HCT116 (cell line): ENCODE data around the gene SYNGR1. TPM values are rescaled to one million over a fixed set of nuclear protein-coding genes. Genes with fewer than 3 reads are reported as not detected.
"Not testable (repeated sequence)": the region's sequence is repeated elsewhere in the genome, so short reads cannot be mapped to it uniquely, and the experiment has no call there.

ENCODE experiments used
- ATAC-seq: fragments of 200-7000 bp; cut with Tn5 transposase; 2 replicates; pipeline ENCODE4 v1.9.1; 2020; ENCODE audit warnings: mild to moderate bottlenecking, moderate library complexity
- BruUV-seq: library from RNA; stranded (reverse); fragments of 400-500 nt; replicated peaks from 2 replicates; lab custom pipeline; 2021; lab: Mats Ljungman, UMichigan
- CTCF ChIA-PET: fragments of 300-600 bp; sonication (Branson Sonifier 250); formaldehyde crosslinking; loops from one replicate; lab custom pipeline; 2021; ENCODE audit warnings: antibody characterized with exemption; lab: Charles Lee
- POLR2A ChIA-PET: fragments of 300-600, 350-600 bp; sonication (Branson Sonifier 250); formaldehyde crosslinking; loops from one replicate; lab custom pipeline; 2021; ENCODE audit warnings: antibody characterized with exemption; lab: Charles Lee
- RAD21 ChIA-PET, 2 experiments: fragments of 300-600 bp; sonication (Branson Sonifier 250); formaldehyde crosslinking; loops; one replicate each; lab custom pipeline; 2023; ENCODE audit warnings: low total read pairs in 2 of 2; ENCODE audit not compliant: uncharacterized antibody in 2 of 2, unreplicated experiment in 2 of 2, low non-redundant PET in 1 of 2; lab: Charles Lee
- DNase-seq: peaks from one replicate; pipeline ENCODE4 v3.0.0-alpha.2; 2010; ENCODE audit warnings: low read depth, low spot score
- H2AFZ ChIP-seq: fragments of 200-600 bp; shearing (Covaris generic), sonication (generic); 2 replicates; pipeline ENCODE4 v1.6.1; 2017; ENCODE audit warnings: low read depth, mixed run types, mixed read lengths, antibody characterized with exemption, low read length; ENCODE audit not compliant: poor library complexity, severe bottlenecking
- H3K27ac ChIP-seq: 2 replicates; pipeline ENCODE4 v1.5.1; 2012; ENCODE audit warnings: low read depth, low read length
- H3K27me3 ChIP-seq: fragments of 200-600 bp; sonication (generic); 2 replicates; pipeline ENCODE4 v1.6.1; 2016; ENCODE audit warnings: mixed run types, low read length, mixed read lengths; ENCODE audit not compliant: insufficient read depth
- H3K36me3 ChIP-seq, 2 experiments: fragments of 200-500 bp in 1 of 2; fragments of 200-600 bp in 1 of 2; sonication (Bioruptor generic) in 1 of 2; sonication (generic) in 1 of 2; 2 replicates each; pipeline versions ENCODE4 v1.5.1 to v1.6.1; 2014 to 2016; ENCODE audit warnings: low read length in 2 of 2, inconsistent platforms in 1 of 2, mixed read lengths in 1 of 2, mixed run types in 1 of 2; ENCODE audit not compliant: insufficient read depth in 2 of 2, control insufficient read depth in 1 of 2
- H3K4me1 ChIP-seq, 2 experiments: fragments of 200-600 bp in 1 of 2; sonication (generic) in 1 of 2; 2 replicates each; pipeline versions ENCODE4 v1.5.1 to v1.6.1; 2012 to 2017; ENCODE audit warnings: low read length in 2 of 2, inconsistent platforms in 1 of 2, mild to moderate bottlenecking in 1 of 2, mixed read lengths in 1 of 2, mixed run types in 1 of 2, moderate library complexity in 1 of 2; ENCODE audit not compliant: insufficient read depth in 2 of 2, control insufficient read depth in 1 of 2
- H3K4me2 ChIP-seq: fragments of 200-600 bp; sonication (generic); 2 replicates; pipeline ENCODE4 v1.6.1; 2017; ENCODE audit warnings: mixed run types, low read length, mixed read lengths
- H3K4me3 ChIP-seq, 2 experiments: fragments of 200-600 bp in 1 of 2; sonication (generic) in 1 of 2; replicated peaks in 1 of 2; 2 replicates each; pipeline ENCODE4 v1.5.1; 2011 to 2016; ENCODE audit warnings: low read length in 2 of 2, control low read depth in 1 of 2, low read depth in 1 of 2, mild to moderate bottlenecking in 1 of 2, mixed read lengths in 1 of 2, mixed run types in 1 of 2
- H3K79me2 ChIP-seq: fragments of 200-600 bp; sonication (generic); 2 replicates; pipeline ENCODE4 v1.6.1; 2017; ENCODE audit warnings: mild to moderate bottlenecking, mixed run types, low read length, moderate library complexity, mixed read lengths; ENCODE audit not compliant: insufficient read depth
- H3K9ac ChIP-seq: fragments of 200-600 bp; sonication (generic); 2 replicates; pipeline ENCODE4 v1.6.1; 2016; ENCODE audit warnings: low read length, mixed read lengths
- H3K9me2 ChIP-seq: fragments of 200-600 bp; sonication (generic), shearing (Covaris generic); 2 replicates; pipeline ENCODE4 v1.6.1; 2017; ENCODE audit warnings: mixed run types, mild to moderate bottlenecking, moderate library complexity; ENCODE audit not compliant: insufficient read depth
- H3K9me3 ChIP-seq, 2 experiments: fragments of 200-500 bp in 1 of 2; fragments of 200-600 bp in 1 of 2; sonication (Bioruptor generic) in 1 of 2; sonication (generic) in 1 of 2; 2 replicates each; pipeline ENCODE4 v1.6.1; 2014 to 2017; ENCODE audit warnings: low read length in 2 of 2, mixed read lengths in 2 of 2, inconsistent platforms in 1 of 2, low read depth in 1 of 2, mild to moderate bottlenecking in 1 of 2, mixed run types in 1 of 2, moderate library complexity in 1 of 2; ENCODE audit not compliant: control insufficient read depth in 1 of 2, insufficient read depth in 1 of 2
- H4K20me1 ChIP-seq: fragments of 200-600 bp; sonication (generic), shearing (Covaris generic); 2 replicates; pipeline ENCODE4 v1.6.1; 2017; ENCODE audit warnings: mixed run types, mild to moderate bottlenecking, moderate library complexity; ENCODE audit not compliant: insufficient read depth
- EGR1 ChIP-seq: IDR thresholded peaks from 2 replicates; pipeline ENCODE4 v1.6.1; 2012; ENCODE audit warnings: low read depth
- EZH2phosphoT487 ChIP-seq: fragments of 200-600 bp; IDR thresholded peaks from 2 replicates; pipeline ENCODE4 v1.6.1; 2018; ENCODE audit warnings: antibody characterized with exemption, borderline replicate concordance
- YY1 ChIP-seq: IDR thresholded peaks from 2 replicates; pipeline ENCODE4 v1.6.1; 2011; ENCODE audit warnings: low read length, low read depth, moderate library complexity, mild to moderate bottlenecking; ENCODE audit not compliant: insufficient replicate concordance; ENCODE audit errors: extremely low read depth
- intact Hi-C: fragments of 100-400 bp; cut with micrococcal nuclease; formaldehyde crosslinking; loops from 2 replicates; pipeline ENCODE4 v1.10.0; 2022
- total RNA-seq: library from RNA; stranded (reverse); gene quantifications from one replicate; pipeline ENCODE4 v1.2.1, GENCODE V29; 2021; ENCODE audit not compliant: unreplicated experiment
- TF ChIP-seq, protein P1 (sequence below): IDR thresholded peaks from 2 replicates; pipeline ENCODE4 v1.6.1; 2011; ENCODE audit warnings: mild to moderate bottlenecking, low read length, moderate library complexity; ENCODE audit not compliant: insufficient replicate concordance; ENCODE audit errors: extremely low read depth

SYNGR1 gene
- total RNA-seq, 1 experiment from 2014 or later = 20.7 TPM

DNA sequence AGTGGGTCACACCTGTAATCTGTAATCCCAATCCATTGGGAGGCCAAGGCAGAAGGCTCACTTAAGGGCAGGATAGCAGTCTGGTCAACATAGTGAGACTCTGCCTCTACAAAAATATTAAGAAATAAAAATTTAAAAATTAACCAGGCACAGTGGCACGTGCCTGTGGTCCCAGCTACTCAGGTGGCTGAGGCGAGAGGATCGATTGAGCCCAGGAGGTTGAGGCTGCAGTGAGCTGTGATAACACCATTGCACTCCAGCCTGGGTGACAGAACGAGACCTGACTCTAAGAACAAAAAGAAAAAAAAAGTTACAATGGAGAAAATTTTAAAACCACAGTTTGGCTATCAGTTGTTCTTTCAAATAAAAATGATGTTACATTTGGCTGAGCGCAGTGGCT is 13.4 kb upstream of the SYNGR1 start:
- Histone ChIP-seq H3K9ac (no peak overlapping the region), H2AFZ (no peak overlapping the region), H3K4me2 (no peak overlapping the region), H3K27ac (no peak overlapping the region), H3K27me3 (no peaks in the 10 kb centered on the region), H4K20me1 (no peaks in the 10 kb centered on the region), H3K9me3 (no peaks in the 10 kb centered on the region), H3K4me3 (no peak overlapping the region), H3K4me1 (peaks cover 0 to under 1% of the 10 kb centered on the region in 2 experiments; a peak in 2 of 4 replicates), H3K9me2 (no peaks in the 10 kb centered on the region), H3K79me2 (no peaks in the 10 kb centered on the region), H3K36me3 (no peaks in the 10 kb centered on the region)
- DNase-seq = no peak
- ChIA-PET POLR2A (no interaction called here), CTCF (no interaction called here), RAD21 (no interaction called here)
- TF ChIP-seq YY1 (no peak), EZH2phosphoT487 (no peak), EGR1 (no peak)
- TF ChIP-seq, protein P1, sequence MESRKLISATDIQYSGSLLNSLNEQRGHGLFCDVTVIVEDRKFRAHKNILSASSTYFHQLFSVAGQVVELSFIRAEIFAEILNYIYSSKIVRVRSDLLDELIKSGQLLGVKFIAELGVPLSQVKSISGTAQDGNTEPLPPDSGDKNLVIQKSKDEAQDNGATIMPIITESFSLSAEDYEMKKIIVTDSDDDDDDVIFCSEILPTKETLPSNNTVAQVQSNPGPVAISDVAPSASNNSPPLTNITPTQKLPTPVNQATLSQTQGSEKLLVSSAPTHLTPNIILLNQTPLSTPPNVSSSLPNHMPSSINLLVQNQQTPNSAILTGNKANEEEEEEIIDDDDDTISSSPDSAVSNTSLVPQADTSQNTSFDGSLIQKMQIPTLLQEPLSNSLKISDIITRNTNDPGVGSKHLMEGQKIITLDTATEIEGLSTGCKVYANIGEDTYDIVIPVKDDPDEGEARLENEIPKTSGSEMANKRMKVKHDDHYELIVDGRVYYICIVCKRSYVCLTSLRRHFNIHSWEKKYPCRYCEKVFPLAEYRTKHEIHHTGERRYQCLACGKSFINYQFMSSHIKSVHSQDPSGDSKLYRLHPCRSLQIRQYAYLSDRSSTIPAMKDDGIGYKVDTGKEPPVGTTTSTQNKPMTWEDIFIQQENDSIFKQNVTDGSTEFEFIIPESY = no peak
- ATAC-seq = no peak
- intact Hi-C loops = no loop called here
- BruUV-seq = no TSS peak

GRCh38 chr22:39339775-39340174 is 10.0 kb upstream of the SYNGR1 start:
- H3K9me3 ChIP-seq, H3K9me2 ChIP-seq, intact Hi-C loops, RAD21 ChIA-PET, H3K27ac ChIP-seq, H3K79me2 ChIP-seq, H3K9ac ChIP-seq, H3K27me3 ChIP-seq, H4K20me1 ChIP-seq, H3K4me2 ChIP-seq, H3K4me3 ChIP-seq, DNase-seq, BruUV-seq, ATAC-seq, POLR2A ChIA-PET, H2AFZ ChIP-seq, H3K36me3 ChIP-seq: not testable (repeated sequence)
- CTCF ChIA-PET = interaction anchor here (2.2 kb wide), 1 partner anchor 9 kb away, joined by 12 read pairs; no protein-coding TSS in a partner anchor
- peaks cover 12% of the 10 kb centered on the region in 2 experiments; a peak in 3 of 4 replicates for H3K4me1 ChIP-seq
